Subcutaneous adipose tissue (tissue), 4 donors: ENCODE data around the gene MFRP. TPM values are rescaled to one million over a fixed set of nuclear protein-coding genes. Genes with fewer than 3 reads are reported as not detected.

Experiments
- total RNA-seq, 4 donors: library from RNA; depleted of rRNA; stranded (reverse); fragments of >200 nt; gene quantifications; one replicate each; pipeline ENCODE4 v1.1.0, GENCODE V29; 2016
- TF ChIP-seq, protein P1 (sequence below): fragments of 450-650 bp; IDR thresholded peaks from one replicate; pipeline ENCODE4 v1.5.1; 2016; ENCODE audit warnings: low read depth, mild to moderate bottlenecking, control low read depth, antibody characterized with exemption, moderate library complexity

Gene MFRP
- total RNA-seq, 4 donors from 2014 or later = not detected

DNA sequence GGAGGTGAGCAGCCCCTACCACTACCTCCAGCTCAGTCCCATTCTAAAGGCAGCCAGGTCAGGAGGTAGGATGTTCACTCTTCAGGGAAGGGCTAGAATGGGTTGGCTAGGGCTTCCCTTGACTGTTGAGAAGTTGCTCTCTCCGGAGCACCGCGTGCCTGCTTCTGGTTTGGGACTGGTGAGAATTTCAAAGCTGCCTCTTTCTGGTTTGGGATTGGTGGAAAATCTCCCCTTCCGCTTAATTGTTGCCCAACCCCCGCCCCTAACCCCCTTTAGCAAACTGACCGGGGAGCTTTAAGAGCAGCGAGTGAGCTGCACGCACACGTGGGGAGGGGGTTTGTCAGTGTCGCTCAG is 34.3 kb upstream of the MFRP start:
- TF ChIP-seq, protein P1, sequence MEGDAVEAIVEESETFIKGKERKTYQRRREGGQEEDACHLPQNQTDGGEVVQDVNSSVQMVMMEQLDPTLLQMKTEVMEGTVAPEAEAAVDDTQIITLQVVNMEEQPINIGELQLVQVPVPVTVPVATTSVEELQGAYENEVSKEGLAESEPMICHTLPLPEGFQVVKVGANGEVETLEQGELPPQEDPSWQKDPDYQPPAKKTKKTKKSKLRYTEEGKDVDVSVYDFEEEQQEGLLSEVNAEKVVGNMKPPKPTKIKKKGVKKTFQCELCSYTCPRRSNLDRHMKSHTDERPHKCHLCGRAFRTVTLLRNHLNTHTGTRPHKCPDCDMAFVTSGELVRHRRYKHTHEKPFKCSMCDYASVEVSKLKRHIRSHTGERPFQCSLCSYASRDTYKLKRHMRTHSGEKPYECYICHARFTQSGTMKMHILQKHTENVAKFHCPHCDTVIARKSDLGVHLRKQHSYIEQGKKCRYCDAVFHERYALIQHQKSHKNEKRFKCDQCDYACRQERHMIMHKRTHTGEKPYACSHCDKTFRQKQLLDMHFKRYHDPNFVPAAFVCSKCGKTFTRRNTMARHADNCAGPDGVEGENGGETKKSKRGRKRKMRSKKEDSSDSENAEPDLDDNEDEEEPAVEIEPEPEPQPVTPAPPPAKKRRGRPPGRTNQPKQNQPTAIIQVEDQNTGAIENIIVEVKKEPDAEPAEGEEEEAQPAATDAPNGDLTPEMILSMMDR = no peak

DNA sequence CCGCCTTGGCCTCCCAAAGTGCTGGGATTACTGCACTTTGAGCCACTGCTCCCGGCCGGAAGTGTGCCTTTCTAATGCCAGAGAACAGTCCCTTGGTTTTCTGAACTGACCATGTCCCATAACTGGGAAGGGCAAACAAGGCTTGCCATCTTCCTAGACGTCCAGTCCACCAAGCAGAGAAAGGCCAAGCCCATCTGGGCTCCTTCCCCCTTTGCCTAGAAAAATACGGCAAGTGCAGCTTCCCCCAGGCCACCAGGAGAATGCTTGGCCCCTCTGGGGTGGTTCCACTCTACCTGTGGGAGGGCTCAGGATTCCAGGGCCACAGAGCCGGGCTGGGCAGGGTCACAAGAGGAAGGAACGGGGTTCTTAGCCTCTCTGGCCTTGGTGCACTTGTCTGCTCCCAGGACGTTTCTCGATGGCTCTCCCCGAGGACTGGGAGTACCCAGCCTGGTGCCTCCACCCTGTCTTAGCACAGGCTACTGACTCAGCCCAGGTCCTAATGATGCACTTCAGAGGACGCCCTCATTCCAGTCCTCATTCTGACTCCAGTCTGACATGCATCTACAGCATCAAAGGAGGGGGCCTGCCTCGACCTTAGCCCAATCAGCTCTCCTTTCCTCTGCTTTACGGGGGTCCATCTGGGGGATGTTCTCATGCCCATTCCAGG is 33.8 kb upstream of the MFRP start:
- TF ChIP-seq, protein P1 = no peak

DNA sequence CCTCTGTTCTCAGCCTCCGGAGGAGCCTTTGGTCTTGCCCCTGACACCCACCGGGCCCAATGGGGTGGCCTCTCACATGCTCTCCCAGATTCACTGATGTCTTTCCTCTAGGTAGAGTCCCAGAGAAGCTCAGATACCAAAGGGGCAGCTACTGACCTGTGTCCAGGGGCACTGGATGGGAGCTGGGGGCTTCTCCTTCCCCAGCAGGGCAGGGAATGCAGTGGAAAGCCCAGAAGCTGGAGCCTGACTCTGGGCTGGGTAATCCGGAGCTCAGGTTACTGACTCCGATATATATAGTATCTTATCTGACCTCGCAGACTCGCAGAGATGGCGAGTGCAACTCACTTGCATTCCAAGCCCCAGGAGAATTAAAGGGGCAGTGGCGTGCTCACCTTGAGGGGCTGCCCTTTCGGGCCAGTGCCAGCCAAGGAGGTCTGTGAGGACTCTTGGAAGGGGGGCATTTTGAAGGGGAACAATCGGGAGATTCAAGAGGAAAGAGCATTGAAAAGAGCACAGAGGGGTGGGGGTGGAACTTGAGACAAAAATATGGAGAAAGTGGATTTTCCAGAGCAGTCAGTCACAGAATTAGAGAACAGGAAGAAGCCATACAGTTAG is 32.5 kb upstream of the MFRP start:
- TF ChIP-seq, protein P1 = no peak

DNA sequence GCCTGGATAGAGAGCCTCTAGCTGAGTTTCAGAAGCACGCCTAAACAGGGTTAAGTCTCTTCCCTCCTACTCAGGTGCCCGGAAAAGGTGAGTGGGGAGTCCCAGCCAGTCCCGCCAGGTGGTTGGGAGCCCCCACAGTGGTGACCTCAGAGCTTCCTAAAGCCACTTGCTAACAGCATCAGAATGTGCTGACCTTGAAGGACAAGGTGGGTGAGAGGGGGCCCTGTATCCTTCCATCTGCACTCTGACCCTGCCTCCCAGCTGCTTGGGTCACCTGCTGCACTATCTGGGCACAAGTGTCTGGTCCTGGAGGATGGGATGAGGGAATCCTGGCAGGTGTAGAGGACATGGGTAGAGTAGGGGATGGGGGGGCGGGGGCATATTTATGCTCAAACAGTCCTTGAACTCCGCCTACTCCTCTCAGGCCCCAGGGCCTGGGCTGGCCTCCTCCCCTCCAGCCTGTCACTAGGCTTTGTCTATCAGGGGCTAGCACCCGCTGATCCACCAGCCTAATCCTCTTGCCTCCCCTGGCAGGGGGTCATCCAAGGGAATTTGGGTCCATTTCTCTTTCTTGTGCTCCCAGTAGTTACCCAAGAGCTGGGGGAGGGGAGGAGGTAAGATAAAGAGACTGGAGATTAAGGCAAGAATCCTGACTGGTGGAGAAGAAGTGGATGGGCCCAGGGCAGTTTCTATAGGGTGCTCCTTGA is 31.6 kb upstream of the MFRP start:
- TF ChIP-seq, protein P1 = no peak

DNA sequence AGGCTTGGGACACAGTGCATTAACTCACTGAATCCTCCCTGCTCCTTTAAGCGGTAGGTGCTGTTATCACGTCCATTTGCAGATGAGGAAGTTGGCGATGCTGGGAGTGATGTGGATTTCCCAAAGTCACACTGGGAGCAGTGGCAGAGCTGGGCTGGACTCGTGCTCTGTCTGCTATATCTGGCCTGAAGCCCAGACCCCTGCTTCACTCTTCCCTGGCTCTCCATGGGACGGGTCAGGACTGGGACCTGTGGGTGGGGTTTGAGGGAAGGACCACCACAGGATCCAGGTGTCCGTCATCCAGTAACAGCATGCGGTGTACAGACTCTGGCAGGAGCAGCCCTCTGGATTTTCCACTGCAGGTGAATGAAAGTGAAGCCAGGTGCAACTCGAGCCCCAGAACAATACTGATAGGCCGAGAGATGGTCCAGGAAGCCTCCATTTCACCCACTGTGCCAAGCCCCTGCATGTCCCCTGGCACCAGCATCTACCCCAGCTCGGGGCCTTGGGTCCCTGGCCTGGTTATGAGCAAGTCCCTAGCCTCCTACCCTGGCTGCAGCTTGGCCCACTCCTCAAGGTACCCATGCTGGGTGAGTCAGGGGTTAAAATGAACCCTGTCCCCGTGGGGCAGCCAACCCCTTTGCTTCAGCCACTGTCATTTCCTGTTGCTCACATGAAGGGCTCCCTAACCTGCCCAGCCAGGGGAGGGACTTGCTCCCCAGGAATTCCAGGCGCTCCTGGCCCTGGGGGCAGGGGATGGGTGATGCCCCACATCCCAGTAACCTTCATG is 30.8 kb upstream of the MFRP start:
- TF ChIP-seq, protein P1 = no peak

DNA sequence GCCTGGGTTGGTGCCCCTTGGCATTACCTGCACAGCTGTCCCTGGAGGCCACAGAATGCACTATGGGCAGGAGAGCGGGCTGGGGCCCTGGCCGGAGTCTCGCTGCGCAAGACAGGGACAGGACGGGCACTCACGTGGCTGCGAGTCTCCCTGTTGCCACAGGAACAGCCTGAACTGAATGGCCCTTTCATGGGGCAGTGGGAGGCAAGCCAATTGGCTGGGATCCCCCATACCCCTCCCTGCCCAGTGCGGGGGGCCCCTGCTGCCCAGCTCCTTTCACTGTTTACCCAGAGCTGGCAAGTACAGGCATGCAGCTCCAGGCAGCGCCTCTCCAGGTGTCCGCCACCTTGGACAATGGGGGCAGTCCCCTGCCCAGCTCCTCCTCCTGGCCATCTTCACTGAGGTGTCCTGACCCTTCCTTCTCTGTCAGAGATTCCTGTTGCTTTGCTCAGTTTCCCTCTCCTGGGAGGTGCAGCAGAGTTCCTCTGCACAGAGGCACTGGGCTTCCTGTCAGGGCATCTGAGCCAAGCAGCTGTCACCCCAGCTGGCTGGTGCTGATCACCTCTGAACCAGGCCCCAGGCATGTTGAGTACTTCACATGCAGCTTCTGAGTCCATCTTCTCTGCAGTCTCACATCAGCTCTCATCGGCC is 29.8 kb upstream of the MFRP start:
- TF ChIP-seq, protein P1 = no peak
